Measurements from ENCODE around the gene WNT3A. TPM values are rescaled to one million over a fixed set of nuclear protein-coding genes. Genes with fewer than 3 reads are reported as not detected.

WNT3A gene
- total RNA-seq, 3 donors from 2014 or later, result 0.29 TPM; not detected in 2

DNA sequence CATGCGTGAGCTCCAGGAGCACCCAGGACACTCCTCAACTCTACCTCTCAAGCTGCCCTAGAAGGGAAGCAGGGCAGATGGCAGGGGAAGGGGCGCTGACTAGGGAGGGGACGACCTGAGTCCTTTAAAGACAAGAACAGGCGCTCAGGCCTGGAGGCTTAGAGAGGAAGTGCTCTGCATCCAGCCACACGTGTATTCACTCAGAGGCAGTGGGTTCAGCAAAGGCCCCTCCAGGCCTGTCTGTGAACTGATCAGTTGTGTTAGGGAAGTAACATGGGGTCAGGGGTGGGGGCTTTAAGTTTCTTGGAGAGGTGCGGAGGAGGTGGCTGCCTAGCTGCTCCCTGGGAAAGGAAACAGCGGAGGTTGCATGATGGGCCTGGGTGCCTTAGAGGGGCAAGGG is 38.6 kb downstream of the WNT3A start:
- Histone ChIP-seq H3K4me3 (no peak overlapping the region), H3K27ac (no peak overlapping the region), H3K36me3 (no peaks in the 10 kb centered on the region), H3K4me1 (no peaks in the 10 kb centered on the region), H3K27me3 (no peaks in the 10 kb centered on the region), H3K9me3 (no peaks in the 10 kb centered on the region)
- intact Hi-C loops (cut with DNase I; ENCODE audit: low total_unique reads), result no loop called here
- no peak for TF ChIP-seq POLR2AphosphoS5 (IDR thresholded peaks at IDR 0.05)
- TF ChIP-seq POLR2A (IDR thresholded peaks at IDR 0.05), result no peak
- TF ChIP-seq, protein P1, sequence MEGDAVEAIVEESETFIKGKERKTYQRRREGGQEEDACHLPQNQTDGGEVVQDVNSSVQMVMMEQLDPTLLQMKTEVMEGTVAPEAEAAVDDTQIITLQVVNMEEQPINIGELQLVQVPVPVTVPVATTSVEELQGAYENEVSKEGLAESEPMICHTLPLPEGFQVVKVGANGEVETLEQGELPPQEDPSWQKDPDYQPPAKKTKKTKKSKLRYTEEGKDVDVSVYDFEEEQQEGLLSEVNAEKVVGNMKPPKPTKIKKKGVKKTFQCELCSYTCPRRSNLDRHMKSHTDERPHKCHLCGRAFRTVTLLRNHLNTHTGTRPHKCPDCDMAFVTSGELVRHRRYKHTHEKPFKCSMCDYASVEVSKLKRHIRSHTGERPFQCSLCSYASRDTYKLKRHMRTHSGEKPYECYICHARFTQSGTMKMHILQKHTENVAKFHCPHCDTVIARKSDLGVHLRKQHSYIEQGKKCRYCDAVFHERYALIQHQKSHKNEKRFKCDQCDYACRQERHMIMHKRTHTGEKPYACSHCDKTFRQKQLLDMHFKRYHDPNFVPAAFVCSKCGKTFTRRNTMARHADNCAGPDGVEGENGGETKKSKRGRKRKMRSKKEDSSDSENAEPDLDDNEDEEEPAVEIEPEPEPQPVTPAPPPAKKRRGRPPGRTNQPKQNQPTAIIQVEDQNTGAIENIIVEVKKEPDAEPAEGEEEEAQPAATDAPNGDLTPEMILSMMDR (IDR thresholded peaks at IDR 0.05), result no peak
- no peak for DNase-seq (ENCODE audit: low spot score in 2 of 2)

DNA sequence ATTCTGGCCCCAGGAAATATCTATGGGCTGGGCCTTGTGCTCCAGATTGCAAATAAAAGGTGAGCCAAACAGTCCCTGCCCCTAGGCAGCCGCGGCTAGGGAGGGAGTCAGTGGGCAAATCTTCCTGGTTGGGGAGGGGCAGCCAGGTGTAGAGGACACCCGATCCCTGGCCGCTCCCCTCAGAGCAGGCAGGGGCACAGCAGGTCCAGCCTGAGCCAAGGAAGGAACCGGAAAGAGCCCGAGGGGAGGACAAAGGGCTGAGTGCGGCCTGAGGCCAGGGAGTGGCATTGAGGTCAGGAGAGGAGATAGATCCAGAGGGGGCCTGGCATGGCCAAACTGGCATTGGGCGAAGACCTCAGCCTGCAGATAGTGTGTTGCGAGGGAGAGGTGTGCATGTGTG is 39.1 kb downstream of the WNT3A start:
- no peaks in the 10 kb centered on the region for H3K36me3 ChIP-seq
- H3K4me1 ChIP-seq, result no peaks in the 10 kb centered on the region
- TF ChIP-seq POLR2A (IDR thresholded peaks at IDR 0.05) (no peak), POLR2AphosphoS5 (IDR thresholded peaks at IDR 0.05) (no peak)
- TF ChIP-seq, protein P1 (IDR thresholded peaks at IDR 0.05), result no peak
- DNase-seq (ENCODE audit: low spot score in 2 of 2), result no peak
- H3K27me3 ChIP-seq, result no peaks in the 10 kb centered on the region
- no peak overlapping the region for H3K4me3 ChIP-seq
- H3K27ac ChIP-seq, result no peak overlapping the region
- no peaks in the 10 kb centered on the region for H3K9me3 ChIP-seq
- intact Hi-C loops (cut with DNase I; ENCODE audit: low total_unique reads), result no loop called here

DNA sequence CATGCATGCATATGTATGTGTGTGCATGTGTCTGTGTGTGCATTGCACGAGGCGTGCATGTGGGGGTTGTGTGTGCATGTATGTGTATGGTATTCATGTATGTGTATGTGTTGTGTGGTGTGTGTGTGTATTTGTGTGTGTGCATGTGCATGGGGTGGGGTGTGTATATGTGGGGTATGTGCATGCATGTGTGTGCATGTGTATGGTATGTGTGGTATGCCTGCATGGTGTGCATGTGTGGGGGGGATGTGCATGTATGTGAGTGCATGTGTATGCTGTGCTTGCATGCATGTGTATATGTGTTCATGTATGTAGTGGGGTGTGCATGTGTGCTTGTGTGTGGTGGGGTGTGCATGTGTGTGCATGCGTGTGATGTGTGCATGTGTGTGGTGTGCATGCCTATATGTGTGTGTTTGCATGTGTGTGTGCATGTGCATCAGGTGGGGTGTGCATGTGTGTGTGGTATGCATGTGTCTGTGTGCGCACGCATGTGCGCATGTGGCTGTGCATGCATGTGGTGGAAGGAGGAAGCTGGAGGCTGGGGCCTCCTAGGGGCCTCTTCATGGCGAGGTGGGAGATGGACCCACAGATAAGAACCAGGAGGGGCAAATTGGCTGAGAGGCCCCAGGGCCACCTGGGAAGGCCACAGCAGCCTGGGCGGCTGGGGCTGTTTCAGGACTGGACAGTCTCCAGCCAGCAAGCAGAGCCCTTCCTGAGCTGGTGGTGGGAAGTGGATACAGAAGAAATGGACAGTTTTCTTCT is 39.8 kb downstream of the WNT3A start:
- TF ChIP-seq, protein P1 (IDR thresholded peaks at IDR 0.05), result no peak
- no peak for TF ChIP-seq POLR2AphosphoS5 (IDR thresholded peaks at IDR 0.05)
- no peak for TF ChIP-seq POLR2A (IDR thresholded peaks at IDR 0.05)
- DNase-seq (ENCODE audit: low spot score in 2 of 2), result no peak
- H3K9me3 ChIP-seq, result no peaks in the 10 kb centered on the region
- H3K27me3 ChIP-seq, result no peaks in the 10 kb centered on the region
- intact Hi-C loops (cut with DNase I; ENCODE audit: low total_unique reads), result no loop called here
- H3K4me3 ChIP-seq, result no peak overlapping the region
- no peaks in the 10 kb centered on the region for H3K36me3 ChIP-seq
- no peak overlapping the region for H3K27ac ChIP-seq
- H3K4me1 ChIP-seq, result no peaks in the 10 kb centered on the region

DNA sequence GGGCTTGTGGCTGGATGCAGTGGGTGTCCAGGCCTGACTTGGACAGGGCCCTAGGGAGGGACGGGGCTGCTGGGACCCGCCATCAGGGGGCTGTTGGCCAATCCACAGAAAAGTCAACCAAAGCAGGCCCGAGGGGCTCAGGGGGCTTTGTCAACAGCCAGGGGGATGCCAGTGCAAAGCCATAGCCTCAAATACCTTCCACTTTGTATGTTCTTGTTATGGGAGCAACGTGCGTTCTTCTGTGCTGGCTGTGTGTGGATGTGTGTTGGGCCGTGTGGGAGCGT is 40.3 kb downstream of the WNT3A start:
- intact Hi-C loops (cut with DNase I; ENCODE audit: low total_unique reads), result no loop called here
- DNase-seq (ENCODE audit: low spot score in 2 of 2), result no peak
- Histone ChIP-seq H3K27me3 (no peaks in the 10 kb centered on the region), H3K4me1 (no peaks in the 10 kb centered on the region), H3K9me3 (no peaks in the 10 kb centered on the region), H3K27ac (no peak overlapping the region), H3K4me3 (no peak overlapping the region), H3K36me3 (no peaks in the 10 kb centered on the region)
- TF ChIP-seq POLR2AphosphoS5 (IDR thresholded peaks at IDR 0.05), result no peak
- no peak for TF ChIP-seq POLR2A (IDR thresholded peaks at IDR 0.05)
- TF ChIP-seq, protein P1 (IDR thresholded peaks at IDR 0.05), result no peak

DNA sequence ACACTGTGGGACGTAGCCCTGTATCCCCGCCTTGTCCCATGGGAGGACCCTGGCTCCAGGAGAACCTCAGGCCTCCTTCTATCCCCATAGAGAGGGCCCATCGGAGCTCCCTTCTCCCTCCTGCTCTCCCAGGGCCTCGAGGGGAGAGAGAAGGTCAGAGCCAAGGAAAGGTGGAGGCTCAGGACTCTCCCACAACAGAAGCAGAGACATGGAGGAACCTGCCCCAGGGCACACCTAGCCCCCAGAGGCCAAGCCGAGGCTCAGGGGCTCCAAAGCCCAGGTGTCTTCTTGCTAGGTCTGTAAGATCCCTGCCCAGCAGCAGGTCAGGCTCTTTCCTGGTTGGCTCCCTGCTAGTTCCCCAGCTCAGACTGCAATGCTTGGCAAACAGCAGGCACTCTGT is 41.3 kb downstream of the WNT3A start:
- intact Hi-C loops (cut with DNase I; ENCODE audit: low total_unique reads), result no loop called here
- no peaks in the 10 kb centered on the region for H3K9me3 ChIP-seq
- no peak overlapping the region for H3K27ac ChIP-seq
- no peak for DNase-seq (ENCODE audit: low spot score in 2 of 2)
- TF ChIP-seq POLR2AphosphoS5 (IDR thresholded peaks at IDR 0.05), result no peak
- TF ChIP-seq POLR2A (IDR thresholded peaks at IDR 0.05), result no peak
- TF ChIP-seq, protein P1 (IDR thresholded peaks at IDR 0.05), result no peak
- no peaks in the 10 kb centered on the region for H3K4me1 ChIP-seq
- H3K36me3 ChIP-seq, result no peaks in the 10 kb centered on the region
- H3K4me3 ChIP-seq, result no peak overlapping the region
- H3K27me3 ChIP-seq, result no peaks in the 10 kb centered on the region

Measured in breast epithelium (tissue), 4 donors.